WI38 (cell line): ENCODE results near the gene CD180.

Experiments
- H3K4me3 ChIP-seq: 2 replicates; pipeline ENCODE4 v1.5.1; 2011; ENCODE audit warnings: low read depth, mild to moderate bottlenecking, control low read depth, low read length
- CTCF ChIP-seq: IDR thresholded peaks from 2 replicates; pipeline ENCODE4 v1.5.1; 2012; ENCODE audit warnings: low read depth, mild to moderate bottlenecking, control low read depth, low read length

The CD180 gene

GRCh38 chr5:67195406-67196275 is 958 bp downstream of the CD180 start:
- H3K4me3 ChIP-seq: no peak overlapping the region
- TF ChIP-seq CTCF: no peak

GRCh38 chr5:67194166-67194565 is 2.4 kb downstream of the CD180 start:
- TF ChIP-seq CTCF: no peak
- no peak overlapping the region for H3K4me3 ChIP-seq

GRCh38 chr5:67193439-67193807 is 3.2 kb downstream of the CD180 start:
- H3K4me3 ChIP-seq: no peak overlapping the region

DNA sequence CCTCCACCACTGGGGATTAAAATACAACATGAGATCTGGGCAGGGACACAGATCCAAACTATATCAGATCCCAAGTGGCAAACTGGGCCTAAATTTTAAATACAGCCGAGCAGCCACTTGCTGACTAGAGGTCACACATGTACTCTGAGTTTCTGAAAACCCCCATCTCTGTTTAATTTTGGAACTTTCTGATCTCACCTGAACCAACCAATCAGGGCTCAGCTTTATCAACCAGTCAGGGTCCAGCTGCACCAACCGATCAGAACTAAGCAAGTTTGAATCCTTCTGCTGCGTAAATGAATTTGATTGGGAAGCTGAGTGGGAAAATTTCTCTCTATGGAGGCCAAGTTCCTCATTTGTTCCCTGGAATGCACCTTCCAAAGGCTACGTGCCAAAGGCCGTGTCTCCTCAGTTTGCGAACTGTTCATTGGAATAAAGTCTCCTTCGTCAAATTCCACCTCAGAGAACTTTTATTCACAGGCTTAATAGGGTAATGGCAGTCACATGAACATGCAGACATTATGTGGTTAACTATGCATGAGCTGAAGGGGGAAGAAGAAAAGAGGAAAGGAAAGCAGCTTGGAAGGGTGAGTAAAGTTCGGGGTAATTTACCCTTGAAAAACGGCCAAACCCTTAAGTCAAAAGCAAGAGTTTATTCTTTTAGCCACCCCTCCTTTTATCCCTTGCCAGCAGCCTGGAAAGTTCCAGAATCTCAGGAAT is 3.7 kb downstream of the CD180 start:
- no peak for TF ChIP-seq CTCF
- H3K4me3 ChIP-seq: no peak overlapping the region

More at GRCh38 chr5:67193439-67193807, 3.2 kb downstream of the CD180 start:
- TF ChIP-seq CTCF: no peak

DNA sequence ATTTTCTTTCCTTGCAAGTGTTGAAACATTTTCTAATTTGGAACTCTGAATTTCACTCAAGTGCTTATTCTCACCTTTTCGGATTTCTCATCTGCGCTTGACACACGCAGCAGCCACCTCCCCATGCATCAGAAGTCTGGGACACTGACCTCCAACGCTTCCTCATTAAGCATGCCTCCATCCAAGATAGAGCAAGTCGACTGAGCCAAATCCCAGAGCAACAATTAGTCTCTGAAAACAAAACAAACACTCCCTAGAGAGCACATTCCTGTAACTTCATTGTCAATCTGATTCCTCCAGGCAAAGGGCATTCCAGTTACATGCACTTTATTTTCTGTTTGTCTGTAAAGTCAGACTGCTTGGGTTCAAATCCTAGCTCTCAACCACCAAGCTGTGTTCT is 5.7 kb downstream of the CD180 start:
- no peak for TF ChIP-seq CTCF
- no peak overlapping the region for H3K4me3 ChIP-seq

DNA sequence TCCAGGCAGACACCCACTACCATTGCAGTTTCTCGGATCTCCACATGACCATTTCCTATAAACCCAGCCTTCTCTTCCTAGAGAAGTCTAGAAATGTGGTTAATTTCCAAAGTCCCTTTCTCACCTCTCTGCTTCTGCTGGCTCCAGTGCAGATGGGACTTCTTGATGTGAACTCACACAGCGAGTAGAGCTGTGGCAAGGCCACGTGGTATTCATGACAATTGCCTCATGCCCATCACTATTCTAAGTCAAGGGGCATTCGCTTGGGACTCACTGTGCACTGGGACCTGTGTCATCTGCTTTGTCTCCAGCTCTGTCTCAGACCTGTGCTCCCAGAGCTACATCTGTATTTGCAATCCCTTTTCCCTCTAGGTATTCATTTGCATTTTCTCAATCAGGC is 6.2 kb downstream of the CD180 start:
- no peak overlapping the region for H3K4me3 ChIP-seq
- no peak for TF ChIP-seq CTCF

GRCh38 chr5:67189931-67190330 is 6.7 kb downstream of the CD180 start:
- H3K4me3 ChIP-seq: no peak overlapping the region
- TF ChIP-seq CTCF: no peak
